HuH-7.5 (cell line): ENCODE measurements around the gene ARHGAP25.

Source experiments
- DNase-seq: peaks from one replicate; pipeline ENCODE4 v3.0.0; 2011; ENCODE audit warnings: low spot score

ARHGAP25 gene

GRCh38 chr2:68863996-68864395 is 129.4 kb downstream of the ARHGAP25 start:
- DNase-seq, result no peak

- DNase-seq, result no peak
Measured at GRCh38 chr2:68865108-68865507, 130.5 kb downstream of the ARHGAP25 start.

- no peak for DNase-seq
Measured at GRCh38 chr2:68870215-68870614, 135.6 kb downstream of the ARHGAP25 start.

DNA sequence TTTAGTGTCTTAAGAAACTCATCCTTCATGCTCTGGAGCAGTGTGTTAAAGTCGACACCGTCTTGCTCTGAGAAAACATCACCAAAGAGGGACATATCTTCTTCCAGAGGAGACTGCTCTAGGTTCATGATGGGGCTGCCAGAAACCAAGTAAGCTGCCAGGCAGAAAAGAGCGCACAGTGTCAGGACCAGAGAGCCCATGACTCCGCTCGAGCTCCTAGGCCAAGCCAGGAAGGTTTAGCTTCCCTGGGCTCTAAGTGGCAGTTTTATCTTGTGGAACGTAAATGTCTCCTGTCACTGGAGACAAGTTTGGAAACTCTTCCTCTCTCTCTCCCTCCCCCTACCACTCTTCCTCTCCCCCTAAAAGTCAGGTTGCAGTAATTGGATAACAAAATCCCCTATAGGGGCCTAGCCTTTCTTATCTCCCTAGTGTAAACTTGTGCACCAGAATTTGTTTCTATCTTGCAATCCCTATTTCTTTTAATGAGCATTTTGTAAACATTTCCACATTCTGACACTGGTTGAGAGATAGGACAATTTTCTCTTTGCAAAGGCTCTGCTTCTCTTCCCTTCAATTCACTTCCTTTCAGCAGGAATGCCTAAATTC is 136.7 kb downstream of the ARHGAP25 start, which contains the start of gene BMP10:
TSS of gene BMP10 (minus strand) at position 239 of the 606 bp plus-strand sequence. CDS start at position 200, 39 bp downstream.
- DNase-seq, result no peak
